Measurements from ENCODE around the gene METTL8. TPM values are rescaled to one million over a fixed set of nuclear protein-coding genes. Genes with fewer than 3 reads are reported as not detected.
A peak's percentile ranks its signal among the peaks of the same experiment; 100 is the strongest.

METTL8 gene
- total and polyA plus RNA-seq, 8 donors, result 13.8 to 19.2 (median 15.2) TPM

- ATAC-seq, result no peak
- intact Hi-C loops (cut with DNase I), result no loop called here
Measured at GRCh38 chr2:171327043-171327496, 106.7 kb downstream of the METTL8 start.

GRCh38 chr2:171325886-171326585, 107.8 kb downstream of the METTL8 start:
- no peak for ATAC-seq
- no peak overlapping the region for H3K4me3 ChIP-seq
- intact Hi-C loops (cut with DNase I), result no loop called here
- no peak overlapping the region for H3K27ac ChIP-seq
- no peaks in the 10 kb centered on the region for H3K27me3 ChIP-seq
- no peak for DNase-seq
- H3K9me3 ChIP-seq, result no peaks in the 10 kb centered on the region
- no peaks in the 10 kb centered on the region for H3K4me1 ChIP-seq
- H3K36me3 ChIP-seq, result no peaks in the 10 kb centered on the region
- no peak for TF ChIP-seq CTCF (IDR thresholded peaks at IDR 0.05)

More at GRCh38 chr2:171327043-171327496, 106.7 kb downstream of the METTL8 start:
- no peak for TF ChIP-seq CTCF (IDR thresholded peaks at IDR 0.05)
- Histone ChIP-seq H3K4me1 (no peaks in the 10 kb centered on the region), H3K36me3 (no peaks in the 10 kb centered on the region), H3K4me3 (no peak overlapping the region), H3K27ac (no peak overlapping the region), H3K9me3 (no peaks in the 10 kb centered on the region), H3K27me3 (no peaks in the 10 kb centered on the region)
- DNase-seq, result peak in 2 of 4 donors; percentile 26 to 51

GRCh38 chr2:171323971-171324528, 109.7 kb downstream of the METTL8 start:
- H3K27ac ChIP-seq, result no peak overlapping the region
- TF ChIP-seq CTCF (IDR thresholded peaks at IDR 0.05), result no peak
- intact Hi-C loops (cut with DNase I), result no loop called here
- DNase-seq (no peak), ATAC-seq (no peak)
- H3K36me3 ChIP-seq, result no peaks in the 10 kb centered on the region
- H3K9me3 ChIP-seq, result no peaks in the 10 kb centered on the region
- H3K27me3 ChIP-seq, result no peaks in the 10 kb centered on the region
- H3K4me1 ChIP-seq, result no peaks in the 10 kb centered on the region
- no peak overlapping the region for H3K4me3 ChIP-seq

- no peak for TF ChIP-seq CTCF (IDR thresholded peaks at IDR 0.05)
- ATAC-seq (no peak), DNase-seq (no peak)
- Histone ChIP-seq H3K36me3 (no peaks in the 10 kb centered on the region), H3K4me1 (no peaks in the 10 kb centered on the region), H3K9me3 (no peaks in the 10 kb centered on the region), H3K27me3 (no peaks in the 10 kb centered on the region), H3K27ac (no peak overlapping the region), H3K4me3 (no peak overlapping the region)
- intact Hi-C loops (cut with DNase I), result no loop called here
Measured at GRCh38 chr2:171322928-171323327, 110.9 kb downstream of the METTL8 start.

GRCh38 chr2:171320731-171321130, 113.1 kb downstream of the METTL8 start:
- H3K36me3 ChIP-seq, result no peaks in the 10 kb centered on the region
- no peak overlapping the region for H3K4me3 ChIP-seq
- no peak for TF ChIP-seq CTCF (IDR thresholded peaks at IDR 0.05)
- no peak overlapping the region for H3K27ac ChIP-seq
- no peaks in the 10 kb centered on the region for H3K4me1 ChIP-seq
- no peaks in the 10 kb centered on the region for H3K27me3 ChIP-seq
- ATAC-seq (no peak), DNase-seq (no peak)
- intact Hi-C loops (cut with DNase I), result no loop called here
- H3K9me3 ChIP-seq, result no peaks in the 10 kb centered on the region
